GM12872 (cell line): ENCODE data around the gene RGP1.

Experiments used
- TF ChIP-seq, protein P1 (sequence below): IDR thresholded peaks from 3 replicates; pipeline ENCODE4 v1.5.1; 2011; ENCODE audit warnings: low read depth, mild to moderate bottlenecking, low read length, moderate library complexity; ENCODE audit not compliant: insufficient read depth

RGP1 gene

GRCh38 chr9:35706951-35707350 lies 42.1 kb upstream of the RGP1 start:
- TF ChIP-seq, protein P1, sequence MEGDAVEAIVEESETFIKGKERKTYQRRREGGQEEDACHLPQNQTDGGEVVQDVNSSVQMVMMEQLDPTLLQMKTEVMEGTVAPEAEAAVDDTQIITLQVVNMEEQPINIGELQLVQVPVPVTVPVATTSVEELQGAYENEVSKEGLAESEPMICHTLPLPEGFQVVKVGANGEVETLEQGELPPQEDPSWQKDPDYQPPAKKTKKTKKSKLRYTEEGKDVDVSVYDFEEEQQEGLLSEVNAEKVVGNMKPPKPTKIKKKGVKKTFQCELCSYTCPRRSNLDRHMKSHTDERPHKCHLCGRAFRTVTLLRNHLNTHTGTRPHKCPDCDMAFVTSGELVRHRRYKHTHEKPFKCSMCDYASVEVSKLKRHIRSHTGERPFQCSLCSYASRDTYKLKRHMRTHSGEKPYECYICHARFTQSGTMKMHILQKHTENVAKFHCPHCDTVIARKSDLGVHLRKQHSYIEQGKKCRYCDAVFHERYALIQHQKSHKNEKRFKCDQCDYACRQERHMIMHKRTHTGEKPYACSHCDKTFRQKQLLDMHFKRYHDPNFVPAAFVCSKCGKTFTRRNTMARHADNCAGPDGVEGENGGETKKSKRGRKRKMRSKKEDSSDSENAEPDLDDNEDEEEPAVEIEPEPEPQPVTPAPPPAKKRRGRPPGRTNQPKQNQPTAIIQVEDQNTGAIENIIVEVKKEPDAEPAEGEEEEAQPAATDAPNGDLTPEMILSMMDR, result no peak

DNA sequence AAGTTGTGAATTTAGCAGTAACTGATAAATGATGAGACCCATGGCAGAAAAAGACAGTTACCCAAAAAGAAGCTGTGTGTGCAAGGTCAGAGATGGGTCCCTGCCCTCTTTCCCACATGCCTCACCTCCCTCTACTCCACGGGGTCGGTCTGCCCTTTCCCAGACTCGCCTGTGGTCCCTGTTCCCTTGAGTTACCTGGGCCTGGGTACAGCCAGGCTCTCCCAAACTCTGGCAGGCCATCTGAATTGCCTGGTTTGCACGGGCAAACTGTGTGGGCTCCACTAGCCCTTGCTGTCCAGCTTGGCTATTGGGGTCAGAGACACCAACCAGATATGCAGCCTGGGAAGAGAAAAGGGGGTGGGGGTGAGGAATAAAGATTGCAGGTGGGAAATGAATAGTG lies 40.9 kb upstream of the RGP1 start:
- TF ChIP-seq, protein P1, result no peak

GRCh38 chr9:35710818-35711500 lies 38.1 kb upstream of the RGP1 start:
- TF ChIP-seq, protein P1, result no peak

DNA sequence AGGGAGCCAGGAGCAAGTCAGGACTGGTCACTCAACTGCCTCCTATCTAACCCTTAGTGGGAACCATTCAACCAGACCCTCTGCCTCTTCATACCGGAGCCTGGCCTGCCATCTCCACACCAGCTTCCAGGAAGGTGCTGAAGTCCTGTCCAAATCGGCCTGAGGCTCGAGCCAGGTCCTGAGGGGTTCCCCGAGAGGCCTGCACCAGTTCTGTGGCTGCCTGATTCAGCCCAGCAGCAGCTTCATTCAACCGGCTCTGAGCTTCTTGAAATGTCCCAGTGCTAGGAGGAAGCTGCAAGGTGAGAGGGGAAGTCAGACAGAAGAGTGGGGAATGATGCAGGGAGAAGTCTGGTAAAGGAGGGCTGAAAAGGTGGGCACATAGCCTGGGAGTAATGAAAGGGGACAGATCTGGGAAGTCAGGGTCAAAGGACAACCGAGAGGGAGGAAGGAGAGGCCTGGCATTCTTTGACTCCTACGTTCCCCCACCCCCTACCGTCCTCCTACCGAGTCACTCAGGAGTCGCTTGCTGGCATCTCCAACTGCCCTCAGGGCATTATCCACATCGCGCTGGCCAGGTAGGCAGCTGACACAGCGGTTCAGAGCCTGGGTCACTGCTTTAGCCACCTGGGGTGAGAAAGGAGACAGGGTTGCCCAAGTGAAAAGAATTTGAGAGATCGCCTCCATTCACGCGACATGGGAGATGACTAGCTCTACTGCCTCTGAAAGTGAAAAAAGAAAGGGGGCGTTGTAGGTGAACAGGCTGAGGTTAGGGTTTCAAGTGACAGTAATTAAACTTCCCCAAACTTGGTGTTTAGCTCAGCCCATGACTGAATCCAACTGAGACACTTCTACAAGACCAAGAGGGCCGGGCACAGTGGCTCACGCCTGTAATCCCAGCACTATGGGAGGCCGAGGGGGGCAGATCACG lies 37.3 kb upstream of the RGP1 start:
- TF ChIP-seq, protein P1, result no peak

GRCh38 chr9:35712762-35713400 lies 36.2 kb upstream of the RGP1 start:
- TF ChIP-seq, protein P1, result no peak

GRCh38 chr9:35713578-35713977 lies 35.5 kb upstream of the RGP1 start:
- TF ChIP-seq, protein P1, result no peak

- TF ChIP-seq, protein P1, result no peak
These were observed 35.0 kb upstream of the RGP1 start for GRCh38 chr9:35714123-35714522.
